Transverse colon (tissue), 4 donors: ENCODE results near the gene NAPG.

ENCODE experiments used
- CTCF ChIP-seq, 5 experiments: fragments of 200-600 bp in 3 of 5; fragments of 450-650 bp in 2 of 5; sonication (generic) in 3 of 5; IDR thresholded peaks; 1 replicate in 2 of 5; 2 replicates in 3 of 5; pipeline ENCODE4 v1.5.1; 2016 to 2017; ENCODE audit warnings: antibody characterized with exemption in 5 of 5, inconsistent platforms in 3 of 5, mild to moderate bottlenecking in 2 of 5, moderate library complexity in 1 of 5
- EP300 ChIP-seq: sonication (generic); formaldehyde crosslinking; IDR thresholded peaks from one replicate; pipeline ENCODE4 v1.6.1; 2017; ENCODE audit warnings: antibody characterized with exemption, low read depth
- POLR2A ChIP-seq: fragments of 450-650 bp; IDR thresholded peaks from one replicate; pipeline ENCODE4 v1.6.1; 2016; ENCODE audit warnings: antibody characterized with exemption, mild to moderate bottlenecking, moderate library complexity
- POLR2AphosphoS5 ChIP-seq, 3 donors: sonication (generic); formaldehyde crosslinking; IDR thresholded peaks; one replicate each; pipeline ENCODE4 v1.6.1; 2016; ENCODE audit warnings: antibody characterized with exemption in 3 of 3

DNA sequence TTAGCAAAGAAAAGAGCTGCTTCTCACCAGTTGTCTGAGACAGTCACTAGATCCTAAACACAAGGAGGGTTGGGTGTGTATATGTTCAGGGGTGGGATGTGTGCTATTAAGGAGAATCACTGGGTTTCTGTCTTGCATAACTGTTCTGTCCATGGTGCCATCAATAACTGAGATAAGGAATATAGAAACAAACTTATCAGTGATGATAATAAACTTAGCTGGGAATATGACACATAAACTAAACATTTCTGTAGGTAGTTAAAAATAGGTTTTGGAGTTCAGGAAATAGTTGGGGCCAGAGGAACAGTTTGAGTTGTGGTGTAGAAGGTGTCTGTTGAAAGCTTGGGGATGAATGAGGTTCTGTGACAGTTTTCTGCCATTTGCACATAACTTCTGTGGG lies 17.4 kb downstream of the NAPG start:
- TF ChIP-seq CTCF (IDR thresholded peaks at IDR 0.05) (no peak), POLR2AphosphoS5 (IDR thresholded peaks at IDR 0.05) (no peak), EP300 (no peak), POLR2A (no peak)
